ENCODE results near the gene TCF3. TPM values are rescaled to one million over a fixed set of nuclear protein-coding genes. Genes with fewer than 3 reads are reported as not detected.

The TCF3 gene
- total RNA-seq, 2 donors from 2014 or later: 24.1 to 25.8 TPM

DNA sequence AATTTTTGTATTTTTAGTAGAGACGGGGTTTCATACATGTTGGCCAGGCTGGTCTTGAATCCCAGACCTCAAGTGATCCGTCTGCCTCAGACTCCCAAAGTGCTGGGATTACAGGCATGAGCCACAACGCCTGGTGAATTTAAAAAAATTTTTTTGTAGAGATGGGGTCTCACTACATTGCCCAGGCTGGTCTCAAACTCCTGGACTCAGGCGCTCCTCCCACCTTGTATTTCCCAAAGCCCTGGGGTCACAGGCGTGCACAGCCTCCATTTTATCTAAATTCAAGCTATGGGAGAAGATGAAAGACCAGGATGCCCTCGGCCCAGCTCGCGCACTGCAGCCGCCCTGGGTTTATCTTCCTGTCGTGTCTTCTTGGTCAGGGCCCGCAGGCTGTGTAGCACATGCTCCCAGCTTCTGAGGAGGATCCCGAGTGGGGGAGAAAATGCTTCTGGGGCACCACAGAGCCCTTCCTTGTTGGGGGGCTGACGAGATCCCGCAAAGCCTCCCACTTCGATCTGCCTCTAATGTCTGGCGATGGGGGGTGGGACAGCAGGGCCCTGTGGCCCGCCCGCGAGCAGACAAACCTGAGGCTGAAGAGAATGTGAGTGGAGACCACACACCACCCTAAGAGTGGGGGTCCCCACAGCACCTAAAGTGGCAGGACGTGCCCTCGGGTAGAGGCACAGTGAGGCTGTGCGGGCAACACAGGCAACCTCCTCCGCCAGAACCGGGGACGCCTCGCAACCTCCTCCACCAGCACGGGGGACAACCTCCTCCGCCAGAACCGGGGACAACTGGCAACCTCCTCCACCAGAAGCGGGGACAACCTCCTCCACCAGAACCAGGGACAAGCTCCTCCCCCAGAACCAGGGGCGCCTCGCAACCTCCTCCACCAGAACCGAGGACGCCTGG is 15.8 kb downstream of the TCF3 start:
- intact Hi-C loops (cut with DNase I): no loop called here
- ATAC-seq (no peak), DNase-seq (no peak)

DNA sequence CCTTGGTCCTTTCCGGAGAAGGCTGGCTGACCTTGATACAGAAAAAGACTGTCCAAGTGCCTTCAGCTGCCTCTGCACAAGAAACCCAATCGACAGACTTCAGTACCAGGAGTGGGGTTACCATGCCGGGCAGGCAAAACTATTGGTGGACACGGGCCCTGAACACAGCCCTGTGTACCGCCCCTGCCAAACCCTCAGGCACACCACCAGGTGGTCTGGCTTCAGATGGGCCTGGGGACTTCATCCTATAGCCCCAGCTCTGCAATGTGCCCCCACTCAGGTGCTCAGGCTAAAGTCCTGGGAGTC is 17.5 kb downstream of the TCF3 start:
- intact Hi-C loops (cut with DNase I): no loop called here
- no peak for ATAC-seq
- no peak for DNase-seq

DNA sequence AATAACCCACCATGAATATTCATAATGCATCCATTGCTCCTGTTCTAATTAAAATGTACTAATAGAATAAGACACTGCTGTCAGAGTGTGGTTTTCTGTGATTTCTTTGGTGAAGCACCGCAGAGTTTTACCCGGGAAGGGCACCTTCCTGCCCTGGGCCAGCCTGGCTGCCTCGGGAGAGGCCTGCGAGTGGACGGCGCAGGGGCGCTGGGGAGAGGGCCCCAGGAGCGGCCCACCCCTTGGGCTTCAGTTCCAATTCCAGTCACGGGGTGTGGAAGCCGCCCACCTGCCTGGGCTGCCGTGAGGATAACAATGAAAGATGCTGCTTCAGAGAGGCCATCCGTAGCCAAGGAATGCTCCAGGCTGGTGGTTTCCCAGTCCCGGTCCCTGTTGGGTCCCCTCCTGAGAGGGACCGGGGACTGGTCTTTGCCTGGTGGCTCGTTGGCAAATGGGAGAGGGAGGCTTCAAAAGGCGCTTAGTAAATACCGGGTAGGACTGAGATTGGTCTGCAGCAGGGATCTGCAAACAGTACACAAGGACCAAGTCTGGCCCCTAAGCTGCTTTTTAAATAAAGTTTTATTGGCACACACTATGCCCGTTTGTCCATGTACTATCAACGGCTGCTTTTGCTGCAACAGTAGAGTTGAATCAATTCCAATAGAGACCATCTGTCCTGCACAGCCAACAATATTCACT is 18.0 kb downstream of the TCF3 start:
- DNase-seq (no peak), ATAC-seq (no peak)
- intact Hi-C loops (cut with DNase I): no loop called here

GRCh38 chr19:1633269-1633826 is 19.1 kb downstream of the TCF3 start:
- ATAC-seq (no peak), DNase-seq (no peak)
- intact Hi-C loops (cut with DNase I): no loop called here

DNA sequence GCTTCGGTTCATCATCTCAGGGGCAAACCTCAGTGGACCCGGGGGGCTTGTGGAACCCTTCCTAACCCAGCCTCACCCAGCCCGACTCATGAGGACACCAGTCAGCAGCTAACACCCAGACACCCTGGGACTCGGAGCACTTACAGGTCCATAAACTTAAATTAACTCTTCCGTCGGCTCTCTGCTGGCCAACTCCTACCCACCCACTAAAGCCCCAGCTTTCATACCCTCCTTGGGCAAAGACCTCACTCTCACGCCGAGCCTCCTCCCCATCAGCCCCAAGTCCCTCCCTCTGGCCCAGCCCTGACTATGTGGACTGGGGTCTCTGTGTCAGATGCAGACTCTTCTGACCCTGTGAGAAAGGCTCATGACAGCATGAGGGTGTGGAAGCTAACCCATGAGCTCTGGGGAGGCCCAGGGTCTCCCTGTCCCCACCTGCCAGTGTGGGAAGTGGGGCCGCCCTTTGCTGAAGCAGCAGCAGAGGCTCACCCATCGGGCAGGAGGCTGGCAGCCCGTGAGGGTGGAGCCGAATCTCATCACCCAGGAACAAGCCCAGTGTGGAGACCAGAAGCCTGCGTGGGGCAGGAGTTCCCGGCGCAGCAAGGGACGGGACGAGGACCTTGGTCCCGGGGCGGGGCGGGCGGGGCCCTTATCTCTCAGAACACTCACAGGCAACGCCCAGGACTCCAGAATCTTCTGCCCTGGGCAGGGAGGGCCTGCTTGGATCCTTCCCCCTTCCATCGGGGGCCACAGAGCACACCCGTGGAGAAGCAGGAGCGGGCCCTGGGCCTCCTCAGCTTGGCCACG is 19.8 kb downstream of the TCF3 start:
- intact Hi-C loops (cut with DNase I): no loop called here
- ATAC-seq: no peak
- DNase-seq: no peak

GRCh38 chr19:1631557-1632100 is 20.8 kb downstream of the TCF3 start:
- no peak for ATAC-seq

DNA sequence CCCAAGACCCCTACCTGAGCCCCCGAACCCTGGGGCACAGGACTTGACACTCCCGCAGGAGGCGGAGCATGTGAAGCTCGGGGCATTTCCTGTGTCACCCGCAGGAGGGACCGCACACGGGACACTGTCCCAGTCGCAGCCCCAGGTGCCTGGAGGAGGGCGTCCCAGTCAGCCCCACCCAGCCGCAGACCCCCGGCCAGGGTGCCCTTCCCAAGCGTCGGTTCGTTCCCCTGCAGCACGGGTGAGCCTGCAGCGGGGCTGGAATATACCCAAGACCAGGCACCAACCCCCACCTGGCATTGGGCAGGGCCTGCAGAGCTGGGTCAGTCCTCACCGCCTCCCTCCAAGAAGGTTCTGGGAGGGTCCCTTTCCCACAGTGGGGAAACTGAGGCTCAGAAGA is 21.6 kb downstream of the TCF3 start:
- ATAC-seq (no peak), DNase-seq (no peak)
- intact Hi-C loops (cut with DNase I): no loop called here

More at GRCh38 chr19:1631557-1632100, 20.8 kb downstream of the TCF3 start:
- intact Hi-C loops (cut with DNase I): no loop called here
- DNase-seq: no peak

- ATAC-seq: no peak
- DNase-seq: no peak
- intact Hi-C loops (cut with DNase I): no loop called here
Measured at GRCh38 chr19:1630012-1630411, 22.4 kb downstream of the TCF3 start.

GRCh38 chr19:1629256-1629808 is 23.1 kb downstream of the TCF3 start:
- intact Hi-C loops (cut with DNase I): no loop called here
- ATAC-seq (no peak), DNase-seq (no peak)

- no peak for DNase-seq
- intact Hi-C loops (cut with DNase I): no loop called here
Measured at GRCh38 chr19:1627194-1627593, 25.2 kb downstream of the TCF3 start.

GRCh38 chr19:1626417-1627010 is 25.9 kb downstream of the TCF3 start:
- no peak for ATAC-seq
- intact Hi-C loops (cut with DNase I): no loop called here
- no peak for DNase-seq

More at GRCh38 chr19:1627194-1627593, 25.2 kb downstream of the TCF3 start:
- ATAC-seq: no peak

- DNase-seq (peak; percentile 65), ATAC-seq (peak; percentile 49 to 55)
- intact Hi-C loops (cut with DNase I): no loop called here
Measured at GRCh38 chr19:1624458-1624857, 28.0 kb downstream of the TCF3 start.

GRCh38 chr19:1622541-1622940 is 29.9 kb downstream of the TCF3 start:
- ATAC-seq: no peak
- DNase-seq: no peak
- intact Hi-C loops (cut with DNase I): no loop called here

- DNase-seq (no peak), ATAC-seq (no peak)
- intact Hi-C loops (cut with DNase I): no loop called here
Measured at GRCh38 chr19:1622007-1622406, 30.4 kb downstream of the TCF3 start.

DNA sequence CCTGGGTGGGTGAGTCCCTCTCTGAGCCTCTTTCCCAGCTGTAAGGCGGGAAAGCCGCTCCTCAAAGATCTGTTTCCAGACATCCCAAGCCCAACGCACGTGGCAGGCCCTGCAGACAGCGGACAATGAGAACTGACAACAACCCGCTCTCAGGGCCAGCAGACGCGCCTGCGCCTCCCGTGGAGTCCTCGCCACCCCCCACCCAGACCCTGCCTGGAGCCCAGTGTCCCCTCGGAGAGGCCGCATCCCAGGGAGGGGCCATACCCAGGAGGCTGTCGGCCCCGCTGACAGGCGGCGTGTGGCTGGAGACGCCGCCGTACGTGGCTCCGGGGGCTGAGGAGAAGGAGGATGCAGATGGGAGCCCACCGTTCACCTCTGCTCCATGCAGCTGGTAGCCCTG is 30.8 kb downstream of the TCF3 start:
- ATAC-seq (no peak), DNase-seq (no peak)
- intact Hi-C loops (cut with DNase I): no loop called here

GRCh38 chr19:1621021-1621420 is 31.4 kb downstream of the TCF3 start:
- intact Hi-C loops (cut with DNase I): no loop called here
- ATAC-seq: no peak
- DNase-seq: no peak

- no peak for DNase-seq
- intact Hi-C loops (cut with DNase I): no loop called here
Measured at GRCh38 chr19:1620502-1620901, 31.9 kb downstream of the TCF3 start.

GRCh38 chr19:1619703-1620102 is 32.7 kb downstream of the TCF3 start:
- DNase-seq (no peak), ATAC-seq (no peak)
- intact Hi-C loops (cut with DNase I): no loop called here

More at GRCh38 chr19:1620502-1620901, 31.9 kb downstream of the TCF3 start:
- no peak for ATAC-seq

DNA sequence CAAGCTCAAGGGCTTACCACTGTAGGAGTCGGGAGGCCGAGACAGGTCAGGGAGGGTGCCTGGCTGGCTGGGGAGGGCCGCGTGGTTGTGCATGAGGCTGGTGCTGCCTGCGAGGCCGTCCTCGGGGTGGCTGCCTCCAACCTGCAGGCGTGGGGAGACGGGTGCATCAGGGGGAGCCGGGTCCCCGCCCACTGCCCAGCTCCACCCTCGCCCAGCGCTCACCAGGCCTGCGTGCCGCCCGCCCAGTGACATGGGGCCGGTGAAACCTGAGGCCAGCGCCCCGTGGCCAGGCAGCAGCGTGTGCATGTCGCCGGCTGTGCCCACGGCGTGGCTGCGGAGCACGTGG is 33.3 kb downstream of the TCF3 start:
- intact Hi-C loops (cut with DNase I): no loop called here
- DNase-seq: no peak

More for the DNA sequence above, 33.3 kb downstream of the TCF3 start:
- no peak for ATAC-seq

Measured in left cardiac atrium (tissue), 4 donors.